Measurements from ENCODE around the gene ARPP21. TPM values are rescaled to one million over a fixed set of nuclear protein-coding genes. Genes with fewer than 3 reads are reported as not detected.

ARPP21 gene
- total RNA-seq, 2 experiments from 2014 or later = 1.0 to 1.1 TPM

- Histone ChIP-seq H3K36me3 (ENCODE audit: insufficient read depth, low read length) (no peaks in the 10 kb centered on the region), H3K27ac (ENCODE audit: low read depth, low read length, poor library complexity, severe bottlenecking) (no peak overlapping the region), H2AFZ (ENCODE audit: low read length) (peak overlapping the region; percentile 75; the same call in 1 of the 2 replicates), H3K4me3 (ENCODE audit: low read depth, low read length, poor library complexity, severe bottlenecking) (peak overlapping the region; percentile 68), H3K9me3 (ENCODE audit: low read length) (no peaks in the 10 kb centered on the region), H3K4me2 (ENCODE audit: low read length) (peak overlapping the region; percentile 80), H3K4me1 (ENCODE audit: insufficient read depth, low read length, poor library complexity, severe bottlenecking) (peaks cover 38% of the 10 kb centered on the region), H4K20me1 (ENCODE audit: insufficient read depth, low read length) (no peaks in the 10 kb centered on the region), H3K79me2 (ENCODE audit: insufficient read depth, low read depth, low read length) (no peaks in the 10 kb centered on the region), H3K9me2 (ENCODE audit: insufficient read depth, low read length) (no peaks in the 10 kb centered on the region)
- no peak for TF ChIP-seq CTCF (conservative IDR thresholded peaks at IDR 0.05; ENCODE audit: low read length)
- TF ChIP-seq EZH2phosphoT487 (IDR thresholded peaks at IDR 0.05; ENCODE audit: borderline replicate concordance, low read depth, low read length) = no peak
- intact Hi-C loops (cut with micrococcal nuclease; ENCODE audit: unreplicated experiment) = loop anchor here (2.0 kb wide), 1 partner anchor 24 kb away; no protein-coding TSS in a partner anchor
- DNase-seq (ENCODE audit: low spot score) = no peak
- CTCF ChIA-PET (ENCODE audit: unreplicated experiment) = no interaction called here
- POLR2A ChIA-PET = interaction anchor here (1.0 to 1.2 kb wide), 2 partner anchors 12 to 33 kb away, joined by 3 to 5 read pairs; no protein-coding TSS in a partner anchor
- BruUV-seq (replicated peaks) = no TSS peak
These were observed 1.2 kb downstream of the ARPP21 start for GRCh38 chr3:35640190-35641165.

- DNase-seq (ENCODE audit: low spot score) = no peak
- BruUV-seq (replicated peaks) = no TSS peak
- no peaks in the 10 kb centered on the region for H3K9me2 ChIP-seq (ENCODE audit: insufficient read depth, low read length)
- intact Hi-C loops (cut with micrococcal nuclease; ENCODE audit: unreplicated experiment) = loop anchor here (2.0 kb wide), 1 partner anchor 23 kb away; no protein-coding TSS in a partner anchor
- POLR2A ChIA-PET = interaction anchor here (0.9 to 1.5 kb wide), 5 partner anchors 8 to 916 kb away, joined by 3 to 7 read pairs (median 3); no protein-coding TSS in a partner anchor
- H3K9me3 ChIP-seq (ENCODE audit: low read length) = no peaks in the 10 kb centered on the region
- peak overlapping the region; percentile 25; the same call in 1 of the 2 replicates for H2AFZ ChIP-seq (ENCODE audit: low read length)
- H3K4me3 ChIP-seq (ENCODE audit: low read depth, low read length, poor library complexity, severe bottlenecking) = peak overlapping the region; percentile 68
- no peak overlapping the region for H3K27ac ChIP-seq (ENCODE audit: low read depth, low read length, poor library complexity, severe bottlenecking)
- TF ChIP-seq EZH2phosphoT487 (IDR thresholded peaks at IDR 0.05; ENCODE audit: borderline replicate concordance, low read depth, low read length) (no peak), CTCF (conservative IDR thresholded peaks at IDR 0.05; ENCODE audit: low read length) (no peak)
- H4K20me1 ChIP-seq (ENCODE audit: insufficient read depth, low read length) = no peaks in the 10 kb centered on the region
- H3K79me2 ChIP-seq (ENCODE audit: insufficient read depth, low read depth, low read length) = no peaks in the 10 kb centered on the region
- H3K36me3 ChIP-seq (ENCODE audit: insufficient read depth, low read length) = no peaks in the 10 kb centered on the region
- H3K4me2 ChIP-seq (ENCODE audit: low read length) = peak overlapping the region; percentile 80
- CTCF ChIA-PET (ENCODE audit: unreplicated experiment) = no interaction called here
- peaks cover 38% of the 10 kb centered on the region for H3K4me1 ChIP-seq (ENCODE audit: insufficient read depth, low read length, poor library complexity, severe bottlenecking)
These were observed 2.0 kb downstream of the ARPP21 start for GRCh38 chr3:35641331-35641730.

All from OCI-LY7 (cell line).